RWPE2 (cell line): ENCODE results near the gene ST6GALNAC5.

ENCODE experiments used
- ATAC-seq: fragments of 200-7000 bp; cut with Tn5 transposase; 3 replicates; pipeline ENCODE4 v1.9.1; 2021; ENCODE audit warnings: low read depth
- DNase-seq: peaks from one replicate; pipeline ENCODE4 v3.0.0-alpha.2; 2020; ENCODE audit warnings: low spot score
- H3K27ac ChIP-seq: fragments of 450-650 bp; 2 replicates; pipeline ENCODE4 v1.5.1; 2017; ENCODE audit warnings: mild to moderate bottlenecking; ENCODE audit not compliant: poor library complexity, severe bottlenecking
- H3K27me3 ChIP-seq: fragments of 250-450 bp; sonication (Bioruptor Pico); 2 replicates; pipeline ENCODE4 v1.5.1; 2021; ENCODE audit warnings: mild to moderate bottlenecking, moderate library complexity; ENCODE audit not compliant: insufficient read depth, poor library complexity, severe bottlenecking
- H3K36me3 ChIP-seq: fragments of 250-450 bp; sonication (Bioruptor Pico); 2 replicates; pipeline ENCODE4 v1.5.1; 2020; ENCODE audit warnings: low read depth, mild to moderate bottlenecking, moderate library complexity
- H3K4me1 ChIP-seq: fragments of 250-450 bp; sonication (Bioruptor Pico); 2 replicates; pipeline ENCODE4 v1.5.1; 2021; ENCODE audit warnings: mild to moderate bottlenecking, moderate library complexity; ENCODE audit not compliant: insufficient read depth, poor library complexity, severe bottlenecking
- H3K4me3 ChIP-seq: fragments of 250-450 bp; sonication (Bioruptor Pico); 2 replicates; pipeline ENCODE4 v1.5.1; 2021; ENCODE audit warnings: mild to moderate bottlenecking, moderate library complexity; ENCODE audit not compliant: severe bottlenecking
- H3K9me3 ChIP-seq: fragments of 250-450 bp; sonication (Bioruptor Pico); 2 replicates; pipeline ENCODE4 v1.5.1; 2021; ENCODE audit warnings: mild to moderate bottlenecking, moderate library complexity; ENCODE audit not compliant: severe bottlenecking
- CTCF ChIP-seq: fragments of 450-650 bp; IDR thresholded peaks from one replicate; pipeline ENCODE4 v1.5.1; 2017; ENCODE audit warnings: mild to moderate bottlenecking, moderate library complexity; ENCODE audit not compliant: poor library complexity, severe bottlenecking

ST6GALNAC5 gene

DNA sequence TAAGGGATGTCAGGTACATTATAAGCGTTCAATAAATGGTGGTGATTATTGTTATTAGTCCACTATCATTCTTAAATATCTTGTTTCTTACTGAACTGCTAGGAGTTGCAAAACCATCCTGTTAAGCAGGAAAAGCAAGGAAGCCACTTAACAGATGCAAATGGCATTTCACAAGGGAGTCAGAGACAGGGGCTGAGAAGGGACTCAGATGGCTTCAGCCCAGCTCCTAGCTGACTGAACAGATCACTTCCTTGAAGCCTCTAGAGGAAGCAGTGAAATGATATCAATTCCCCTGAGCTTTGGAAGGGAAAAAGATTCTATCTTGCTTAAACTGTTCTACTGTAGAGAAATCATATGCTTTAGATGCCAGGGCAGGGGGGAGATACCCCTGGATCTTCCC, 151.5 kb downstream of the ST6GALNAC5 start:
- ATAC-seq (no peak), DNase-seq (no peak)
- Histone ChIP-seq H3K27ac (no peak overlapping the region), H3K9me3 (no peaks in the 10 kb centered on the region), H3K4me1 (peaks cover 5% of the 10 kb centered on the region), H3K4me3 (no peak overlapping the region), H3K27me3 (no peaks in the 10 kb centered on the region), H3K36me3 (no peaks in the 10 kb centered on the region)
- TF ChIP-seq CTCF: no peak

DNA sequence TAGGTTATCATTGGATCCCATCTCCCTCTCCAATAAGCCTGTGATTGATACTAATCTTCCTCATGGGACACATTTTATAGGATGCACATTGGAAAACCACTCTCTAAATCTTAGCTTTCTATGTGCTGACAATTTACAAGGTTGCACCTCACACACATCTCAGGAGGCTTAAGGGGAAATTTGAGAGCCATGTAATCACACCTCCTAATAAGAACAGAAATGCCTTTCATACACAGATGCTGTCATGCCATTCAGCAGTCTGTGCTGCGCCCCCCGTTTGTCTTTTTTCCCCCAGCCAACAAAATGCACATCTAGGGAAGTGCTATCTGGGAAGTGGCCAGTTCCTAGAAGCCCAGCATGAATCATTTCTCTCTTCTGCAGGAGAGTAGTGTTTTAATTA, 154.5 kb downstream of the ST6GALNAC5 start:
- Histone ChIP-seq H3K9me3 (no peaks in the 10 kb centered on the region), H3K4me3 (no peak overlapping the region), H3K36me3 (no peaks in the 10 kb centered on the region), H3K27ac (no peak overlapping the region), H3K4me1 (peaks cover 5% of the 10 kb centered on the region), H3K27me3 (no peaks in the 10 kb centered on the region)
- no peak for TF ChIP-seq CTCF
- DNase-seq (no peak), ATAC-seq (no peak)

DNA sequence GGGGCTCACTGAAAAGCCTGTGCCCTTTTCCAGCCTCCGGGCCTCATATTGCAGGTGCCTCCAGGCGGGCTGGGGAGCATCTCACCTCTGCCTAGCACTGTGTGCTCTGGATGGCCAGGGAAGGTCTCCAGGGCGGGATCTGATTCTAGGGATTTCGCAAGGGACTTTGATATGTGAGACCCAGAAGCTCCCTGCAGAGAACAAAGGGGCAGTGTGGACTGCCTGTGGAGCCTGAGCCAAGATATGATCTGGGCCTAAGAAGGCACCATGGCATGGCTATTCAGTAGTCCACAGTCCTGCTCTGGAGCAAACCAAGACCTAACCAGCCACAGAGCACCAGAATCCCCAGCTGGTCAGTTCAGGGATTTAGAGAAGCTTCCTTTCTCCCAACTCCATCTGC, 157.2 kb downstream of the ST6GALNAC5 start:
- Histone ChIP-seq H3K36me3 (no peaks in the 10 kb centered on the region), H3K27me3 (no peaks in the 10 kb centered on the region), H3K4me3 (no peak overlapping the region), H3K4me1 (peaks cover 4% of the 10 kb centered on the region), H3K9me3 (no peaks in the 10 kb centered on the region), H3K27ac (no peak overlapping the region)
- DNase-seq: no peak
- no peak; the same call in 2 of the 3 replicates for ATAC-seq
- TF ChIP-seq CTCF: no peak

- Histone ChIP-seq H3K27ac (no peak overlapping the region), H3K9me3 (no peaks in the 10 kb centered on the region), H3K36me3 (no peaks in the 10 kb centered on the region), H3K4me1 (no peaks in the 10 kb centered on the region), H3K27me3 (no peaks in the 10 kb centered on the region), H3K4me3 (no peak overlapping the region)
- TF ChIP-seq CTCF: no peak
- ATAC-seq (no peak), DNase-seq (no peak)
Observed at GRCh38 chr1:77025599-77025998, 158.3 kb downstream of the ST6GALNAC5 start.

DNA sequence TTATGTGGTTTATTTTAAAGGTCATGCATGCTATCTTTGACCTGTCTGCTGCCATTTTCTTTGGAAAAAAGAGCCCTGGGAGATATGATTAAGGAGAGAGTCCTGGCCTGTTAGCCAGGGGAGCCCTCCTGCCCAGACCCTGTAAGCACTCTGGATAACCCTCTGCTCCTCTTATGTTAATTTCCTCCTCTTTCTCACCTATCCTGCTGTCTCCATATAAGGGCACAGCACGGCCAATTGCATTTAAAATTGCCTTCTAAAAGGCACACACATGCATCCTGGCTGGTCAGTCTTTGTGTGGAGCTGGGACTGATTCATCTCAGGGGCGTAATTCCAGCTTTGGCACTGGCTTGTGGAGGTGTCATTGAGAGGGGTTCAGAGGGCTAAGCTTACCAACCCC, 158.9 kb downstream of the ST6GALNAC5 start:
- peaks cover under 1% of the 10 kb centered on the region for H3K4me1 ChIP-seq
- no peak for ATAC-seq

More for the DNA sequence above, 158.9 kb downstream of the ST6GALNAC5 start:
- no peaks in the 10 kb centered on the region for H3K9me3 ChIP-seq
- no peak overlapping the region for H3K27ac ChIP-seq
- DNase-seq: no peak
- no peak for TF ChIP-seq CTCF
- H3K36me3 ChIP-seq: no peaks in the 10 kb centered on the region
- no peaks in the 10 kb centered on the region for H3K27me3 ChIP-seq
- no peak overlapping the region for H3K4me3 ChIP-seq
